Progenitor cell of endocrine pancreas (in vitro differentiated cells): Measurements from ENCODE around the gene ZNF182. TPM values are rescaled to one million over a fixed set of nuclear protein-coding genes. Genes with fewer than 3 reads are reported as not detected.
A peak's percentile ranks its signal among the peaks of the same experiment; 100 is the strongest.

ENCODE experiments used
- DNase-seq: peaks from one replicate; pipeline ENCODE4 v3.0.0; 2021; ENCODE audit warnings: low spot score; ENCODE audit not compliant: unreplicated experiment
- H3K27ac Mint-ChIP-seq: 2 replicates; pipeline ENCODE4 v1.8.0; 2021; ENCODE audit warnings: mild to moderate bottlenecking, moderate library complexity, mixed read lengths
- H3K27me3 Mint-ChIP-seq: 2 replicates; pipeline ENCODE4 v1.8.0; 2021; ENCODE audit warnings: mixed read lengths
- H3K36me3 Mint-ChIP-seq: 2 replicates; pipeline ENCODE4 v1.8.0; 2022; ENCODE audit warnings: mixed read lengths; ENCODE audit not compliant: insufficient read depth
- H3K4me1 Mint-ChIP-seq: 2 replicates; pipeline ENCODE4 v1.8.0; 2021; ENCODE audit warnings: low read depth, mixed read lengths
- H3K4me3 Mint-ChIP-seq: 2 replicates; pipeline ENCODE4 v1.8.0; 2021; ENCODE audit warnings: low read depth, mild to moderate bottlenecking, moderate library complexity, mixed read lengths
- H3K9me3 Mint-ChIP-seq: 2 replicates; pipeline ENCODE4 v1.8.0; 2021; ENCODE audit warnings: low read depth, mixed read lengths
- total RNA-seq: library from RNA; stranded (reverse); gene quantifications from 2 replicates; pipeline ENCODE4 v1.2.1, GENCODE V29; 2021
- TF ChIP-seq, protein P1 (sequence below): fragments of 200-600 bp; sonication (generic); IDR thresholded peaks from one replicate; pipeline ENCODE4 v1.5.0; 2021; ENCODE audit warnings: antibody characterized with exemption, mild to moderate bottlenecking; ENCODE audit not compliant: unreplicated experiment

The ZNF182 gene
- total RNA-seq, 1 donor from 2014 or later: 11.0 TPM

DNA sequence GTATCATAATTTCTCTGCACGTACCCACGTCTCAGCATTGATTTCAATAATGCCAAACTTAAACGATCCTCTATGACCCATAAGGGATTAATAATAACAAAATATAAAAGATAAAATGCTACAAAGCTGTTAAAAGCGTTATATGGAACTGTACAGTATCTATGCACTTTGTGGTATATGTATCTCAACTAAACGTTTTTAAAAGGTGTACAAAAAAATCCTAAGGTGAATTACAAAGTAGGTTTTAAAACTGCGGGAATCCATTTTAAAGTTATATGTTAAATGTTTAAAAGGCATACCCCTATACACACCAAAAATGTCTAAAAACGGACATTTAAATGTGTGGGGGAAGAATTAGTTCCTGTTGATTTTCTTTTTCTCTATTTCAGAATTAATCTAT, 860 bp downstream of the ZNF182 start:
- H3K4me1 Mint-ChIP-seq: peaks cover 7% of the 10 kb centered on the region
- TF ChIP-seq, protein P1, sequence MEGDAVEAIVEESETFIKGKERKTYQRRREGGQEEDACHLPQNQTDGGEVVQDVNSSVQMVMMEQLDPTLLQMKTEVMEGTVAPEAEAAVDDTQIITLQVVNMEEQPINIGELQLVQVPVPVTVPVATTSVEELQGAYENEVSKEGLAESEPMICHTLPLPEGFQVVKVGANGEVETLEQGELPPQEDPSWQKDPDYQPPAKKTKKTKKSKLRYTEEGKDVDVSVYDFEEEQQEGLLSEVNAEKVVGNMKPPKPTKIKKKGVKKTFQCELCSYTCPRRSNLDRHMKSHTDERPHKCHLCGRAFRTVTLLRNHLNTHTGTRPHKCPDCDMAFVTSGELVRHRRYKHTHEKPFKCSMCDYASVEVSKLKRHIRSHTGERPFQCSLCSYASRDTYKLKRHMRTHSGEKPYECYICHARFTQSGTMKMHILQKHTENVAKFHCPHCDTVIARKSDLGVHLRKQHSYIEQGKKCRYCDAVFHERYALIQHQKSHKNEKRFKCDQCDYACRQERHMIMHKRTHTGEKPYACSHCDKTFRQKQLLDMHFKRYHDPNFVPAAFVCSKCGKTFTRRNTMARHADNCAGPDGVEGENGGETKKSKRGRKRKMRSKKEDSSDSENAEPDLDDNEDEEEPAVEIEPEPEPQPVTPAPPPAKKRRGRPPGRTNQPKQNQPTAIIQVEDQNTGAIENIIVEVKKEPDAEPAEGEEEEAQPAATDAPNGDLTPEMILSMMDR: no peak
- H3K4me3 Mint-ChIP-seq: peak overlapping the region; percentile 88
- H3K9me3 Mint-ChIP-seq: peaks cover 5% of the 10 kb centered on the region
- no peak for DNase-seq
- H3K27me3 Mint-ChIP-seq: no peaks in the 10 kb centered on the region
- no peak overlapping the region for H3K27ac Mint-ChIP-seq
- H3K36me3 Mint-ChIP-seq: peaks cover 15% of the 10 kb centered on the region

DNA sequence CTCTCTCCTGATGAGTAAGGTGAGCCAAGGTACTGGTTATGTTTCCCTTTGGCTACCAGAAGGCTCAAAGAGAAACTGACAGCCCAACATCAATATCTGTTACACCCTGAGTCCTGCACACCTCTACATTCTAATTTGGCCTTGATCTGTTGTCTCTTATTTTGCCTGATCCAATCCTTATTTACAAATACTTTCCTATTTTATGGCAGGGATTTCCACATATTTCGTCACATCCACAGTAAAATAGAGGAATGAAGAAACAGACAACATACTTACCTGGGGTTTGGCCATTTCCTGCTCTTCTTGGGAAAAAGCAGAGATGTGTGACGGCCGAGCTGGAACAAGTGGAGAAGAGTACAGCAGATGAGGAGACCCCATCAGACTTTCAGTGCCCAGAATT, 1.5 kb downstream of the ZNF182 start:
- no peak for DNase-seq
- H3K27ac Mint-ChIP-seq: no peak overlapping the region
- peaks cover 7% of the 10 kb centered on the region for H3K4me1 Mint-ChIP-seq
- no peaks in the 10 kb centered on the region for H3K27me3 Mint-ChIP-seq
- peak overlapping the region; percentile 54 for H3K4me3 Mint-ChIP-seq
- TF ChIP-seq, protein P1: no peak
- H3K9me3 Mint-ChIP-seq: peaks cover 5% of the 10 kb centered on the region
- peaks cover 15% of the 10 kb centered on the region for H3K36me3 Mint-ChIP-seq

DNA sequence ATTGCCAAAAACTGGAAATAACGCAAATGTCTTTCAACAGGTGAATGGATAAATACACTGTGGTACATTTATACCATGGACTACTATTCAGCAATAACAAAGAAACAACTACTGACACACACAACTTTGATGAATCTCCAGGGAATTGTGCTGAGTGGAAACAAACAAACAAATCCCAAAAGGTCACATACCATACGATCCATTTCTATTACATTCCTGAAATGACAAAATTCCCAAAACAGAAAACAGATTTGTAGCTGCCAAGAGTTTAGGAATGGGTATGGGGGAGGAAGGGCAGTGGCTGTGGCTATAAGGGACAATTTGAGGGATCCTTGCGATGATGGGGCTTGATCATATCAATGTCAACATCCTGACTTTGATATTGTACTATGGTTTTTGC, 2.5 kb downstream of the ZNF182 start:
- peaks cover 7% of the 10 kb centered on the region for H3K4me1 Mint-ChIP-seq
- no peak overlapping the region for H3K27ac Mint-ChIP-seq
- no peaks in the 10 kb centered on the region for H3K27me3 Mint-ChIP-seq
- H3K36me3 Mint-ChIP-seq: peaks cover 17% of the 10 kb centered on the region
- no peak overlapping the region for H3K4me3 Mint-ChIP-seq
- no peak for DNase-seq
- H3K9me3 Mint-ChIP-seq: peaks cover 5% of the 10 kb centered on the region
- TF ChIP-seq, protein P1: no peak

DNA sequence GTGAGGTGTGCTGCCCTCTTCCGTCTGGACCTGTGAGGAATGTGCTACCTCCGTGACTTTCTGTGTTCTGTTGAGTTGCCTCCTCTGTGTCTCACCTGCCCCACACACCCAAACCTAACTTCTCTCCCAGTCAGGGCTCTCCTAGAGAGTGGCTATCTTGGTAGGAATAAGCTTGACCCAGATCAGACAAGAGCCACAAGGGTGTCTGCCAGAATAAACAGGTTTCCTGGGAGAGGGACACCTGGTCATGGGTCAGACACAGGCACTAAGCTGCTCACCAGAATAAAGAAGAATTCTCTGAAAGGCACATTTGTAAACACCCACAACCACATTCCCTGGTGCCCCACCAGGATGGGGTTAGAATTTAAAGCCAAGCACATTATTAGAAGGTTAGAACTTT, 11.1 kb downstream of the ZNF182 start:
- H3K36me3 Mint-ChIP-seq: peaks cover 27% of the 10 kb centered on the region
- TF ChIP-seq, protein P1: no peak
- DNase-seq: no peak
- H3K4me3 Mint-ChIP-seq: no peak overlapping the region
- H3K27me3 Mint-ChIP-seq: no peaks in the 10 kb centered on the region
- peak overlapping the region; percentile 35 for H3K27ac Mint-ChIP-seq
- H3K4me1 Mint-ChIP-seq: peaks cover 2% of the 10 kb centered on the region
- H3K9me3 Mint-ChIP-seq: peaks cover 21% of the 10 kb centered on the region

DNA sequence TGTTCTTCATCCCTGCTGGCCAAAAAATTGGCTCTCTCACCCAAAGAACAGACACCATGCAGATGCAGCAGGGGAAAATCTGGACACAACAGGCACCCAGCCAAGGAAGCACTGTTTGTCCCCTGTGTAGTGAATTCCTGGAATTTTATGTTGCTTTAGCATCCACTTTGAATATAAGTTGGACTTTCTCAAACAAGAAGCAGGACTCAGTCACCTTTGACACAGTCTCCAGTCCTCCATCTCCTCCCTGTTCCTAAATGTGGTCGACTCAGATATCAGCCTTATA, 11.8 kb downstream of the ZNF182 start:
- Mint-ChIP-seq H3K36me3 (peaks cover 32% of the 10 kb centered on the region), H3K4me1 (peaks cover 2% of the 10 kb centered on the region), H3K9me3 (peaks cover 28% of the 10 kb centered on the region), H3K27ac (no peak overlapping the region), H3K27me3 (no peaks in the 10 kb centered on the region), H3K4me3 (no peak overlapping the region)
- TF ChIP-seq, protein P1: no peak
- DNase-seq: no peak
